ENCODE data around the gene PHEX.

DNA sequence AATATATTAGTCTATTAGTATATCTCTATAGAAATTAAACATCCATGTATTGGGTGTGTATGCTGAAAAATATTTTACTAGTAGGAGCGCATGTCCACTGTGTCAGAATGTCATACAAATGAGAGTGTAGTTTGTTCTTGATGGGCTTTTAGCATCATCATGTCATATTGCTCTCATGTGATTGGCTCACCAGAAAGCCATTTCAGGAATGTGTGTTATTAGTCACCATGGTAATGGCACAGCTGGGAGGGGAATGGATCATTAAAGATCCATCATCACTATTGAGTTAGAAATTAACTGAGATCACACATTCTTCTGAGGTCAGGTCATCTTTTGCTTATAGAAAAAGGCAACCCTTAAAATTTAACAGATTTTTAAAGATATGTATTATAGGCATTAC lies 77.3 kb downstream of the PHEX start:
- TF ChIP-seq, protein P1, sequence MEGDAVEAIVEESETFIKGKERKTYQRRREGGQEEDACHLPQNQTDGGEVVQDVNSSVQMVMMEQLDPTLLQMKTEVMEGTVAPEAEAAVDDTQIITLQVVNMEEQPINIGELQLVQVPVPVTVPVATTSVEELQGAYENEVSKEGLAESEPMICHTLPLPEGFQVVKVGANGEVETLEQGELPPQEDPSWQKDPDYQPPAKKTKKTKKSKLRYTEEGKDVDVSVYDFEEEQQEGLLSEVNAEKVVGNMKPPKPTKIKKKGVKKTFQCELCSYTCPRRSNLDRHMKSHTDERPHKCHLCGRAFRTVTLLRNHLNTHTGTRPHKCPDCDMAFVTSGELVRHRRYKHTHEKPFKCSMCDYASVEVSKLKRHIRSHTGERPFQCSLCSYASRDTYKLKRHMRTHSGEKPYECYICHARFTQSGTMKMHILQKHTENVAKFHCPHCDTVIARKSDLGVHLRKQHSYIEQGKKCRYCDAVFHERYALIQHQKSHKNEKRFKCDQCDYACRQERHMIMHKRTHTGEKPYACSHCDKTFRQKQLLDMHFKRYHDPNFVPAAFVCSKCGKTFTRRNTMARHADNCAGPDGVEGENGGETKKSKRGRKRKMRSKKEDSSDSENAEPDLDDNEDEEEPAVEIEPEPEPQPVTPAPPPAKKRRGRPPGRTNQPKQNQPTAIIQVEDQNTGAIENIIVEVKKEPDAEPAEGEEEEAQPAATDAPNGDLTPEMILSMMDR (IDR thresholded peaks at IDR 0.05), result no peak
- no peak for TF ChIP-seq POLR2A (IDR thresholded peaks at IDR 0.05)
